HTR-8/SVneo (cell line): Measurements from ENCODE around the gene PGR.
"Not testable (repeated sequence)": the region's sequence is repeated elsewhere in the genome, so short reads cannot be mapped to it uniquely, and the experiment has no call there.

Experiments
- DNase-seq: peaks from one replicate; pipeline ENCODE4 v3.0.0; 2011; ENCODE audit warnings: low spot score, mixed read lengths; ENCODE audit not compliant: insufficient read length
- FAIRE-seq: peaks from 2 replicates; lab custom pipeline; 2011; peaks lifted over from hg19 to GRCh38; lab: Jason Lieb, UNC

Gene PGR

DNA sequence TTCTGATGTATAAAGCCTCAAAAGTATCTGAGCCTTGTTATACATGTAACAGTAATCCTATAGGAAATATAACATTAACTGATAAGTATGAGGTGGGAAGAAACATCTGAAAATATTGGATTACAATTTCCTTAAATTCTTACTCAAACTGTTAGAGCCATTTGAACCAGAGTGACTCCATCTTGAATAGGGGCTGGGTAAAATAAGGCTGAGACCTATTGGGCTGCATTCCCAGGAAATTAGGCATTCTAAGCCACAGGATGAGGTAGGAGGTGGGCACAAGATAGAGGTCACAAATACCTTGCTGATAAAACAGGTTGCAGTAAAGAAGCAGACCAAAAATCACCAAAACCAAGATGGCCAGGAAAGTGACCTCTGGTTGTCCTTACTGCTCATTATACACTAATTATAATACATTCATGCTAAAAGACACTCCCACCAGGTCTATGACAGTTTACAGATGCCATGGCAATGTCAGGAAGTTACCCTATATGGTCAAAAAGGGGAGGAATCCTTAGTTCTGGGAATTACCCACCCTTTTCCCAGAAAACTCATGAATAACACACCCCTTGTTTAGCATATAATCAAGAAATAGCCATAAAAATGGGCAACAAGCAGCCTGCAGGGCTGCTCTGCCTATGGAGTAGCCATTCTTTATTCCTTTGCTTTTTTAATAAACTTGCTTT lies 114.9 kb downstream of the PGR start:
- no peak for FAIRE-seq

DNA sequence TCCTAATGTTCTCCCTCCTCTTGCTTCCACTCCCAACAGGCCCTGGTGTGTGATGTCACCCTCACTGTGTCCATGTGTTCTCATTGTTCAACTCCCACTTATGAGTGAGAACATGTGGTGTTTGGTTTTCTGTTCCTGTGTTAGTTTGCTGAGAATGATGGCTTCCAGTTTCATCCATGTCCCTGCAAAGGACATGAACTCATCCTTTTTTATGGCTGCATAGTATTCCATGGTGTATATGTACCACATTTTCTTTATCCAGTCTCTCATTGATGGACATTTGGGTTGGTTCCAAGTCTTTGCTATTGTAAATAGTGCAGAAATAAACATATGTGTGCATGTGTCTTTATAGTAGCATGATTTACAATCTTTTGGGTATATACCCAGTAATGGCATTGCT lies 115.9 kb downstream of the PGR start:
- not testable (repeated sequence) for DNase-seq, FAIRE-seq

More for the DNA sequence above, 114.9 kb downstream of the PGR start:
- no peak for DNase-seq

DNA sequence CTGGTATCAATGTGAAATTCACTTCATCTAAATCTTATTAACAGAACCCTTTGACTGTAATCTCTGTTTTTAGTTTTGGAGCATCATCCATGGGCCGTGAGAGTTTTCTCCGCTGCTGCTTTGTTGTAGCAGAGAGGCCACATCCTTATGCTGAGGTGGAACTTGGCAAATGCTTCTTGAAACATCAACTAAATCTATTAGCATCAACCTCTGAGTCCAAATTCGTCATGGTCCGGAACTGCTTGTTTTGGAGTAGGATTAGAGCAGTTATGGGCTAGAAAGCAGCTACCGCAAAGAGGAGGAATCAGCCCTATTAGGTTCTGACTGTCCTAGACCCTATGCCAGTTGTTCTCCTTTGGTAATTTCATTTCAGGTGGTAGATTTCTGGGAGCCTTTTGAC lies 117.7 kb downstream of the PGR start:
- FAIRE-seq (no peak), DNase-seq (no peak)

DNA sequence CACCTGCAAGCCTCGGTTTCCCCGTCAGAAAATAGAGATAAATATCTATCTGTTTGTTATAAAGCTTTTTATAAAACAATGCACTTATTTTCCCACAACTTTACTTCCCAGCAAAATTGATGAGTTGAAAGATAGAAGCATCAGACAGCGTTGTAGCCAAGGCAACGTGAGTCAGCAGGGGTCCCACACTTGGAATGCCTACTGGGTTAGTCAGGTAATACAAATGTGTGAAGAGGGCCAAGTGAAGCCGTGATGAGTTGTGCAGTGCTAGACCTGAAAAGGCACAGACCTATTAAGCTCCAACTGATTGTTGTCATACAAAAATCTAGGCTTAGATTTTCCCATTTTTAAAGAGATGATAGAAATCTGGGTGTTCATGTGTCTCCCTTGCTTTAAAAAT lies 118.7 kb downstream of the PGR start:
- DNase-seq (peak; percentile 11), FAIRE-seq (no peak)

DNA sequence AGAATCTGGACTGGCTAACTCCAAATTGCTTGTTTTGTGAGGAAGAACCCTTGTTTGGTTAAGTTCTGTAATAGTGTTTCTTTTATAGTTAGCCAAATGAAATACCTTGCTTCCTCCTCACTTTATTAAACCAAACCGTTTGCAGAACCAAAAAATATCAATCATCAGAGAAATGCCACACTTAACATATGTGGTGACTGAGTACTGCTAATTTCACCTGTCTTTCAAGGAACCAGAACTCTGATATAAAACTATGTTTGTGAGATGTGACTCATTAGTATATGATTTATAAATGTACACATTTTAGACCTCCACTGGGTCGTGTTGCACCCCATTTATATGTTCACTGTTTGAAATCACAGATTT lies 119.9 kb downstream of the PGR start:
- FAIRE-seq: no peak
- no peak for DNase-seq

DNA sequence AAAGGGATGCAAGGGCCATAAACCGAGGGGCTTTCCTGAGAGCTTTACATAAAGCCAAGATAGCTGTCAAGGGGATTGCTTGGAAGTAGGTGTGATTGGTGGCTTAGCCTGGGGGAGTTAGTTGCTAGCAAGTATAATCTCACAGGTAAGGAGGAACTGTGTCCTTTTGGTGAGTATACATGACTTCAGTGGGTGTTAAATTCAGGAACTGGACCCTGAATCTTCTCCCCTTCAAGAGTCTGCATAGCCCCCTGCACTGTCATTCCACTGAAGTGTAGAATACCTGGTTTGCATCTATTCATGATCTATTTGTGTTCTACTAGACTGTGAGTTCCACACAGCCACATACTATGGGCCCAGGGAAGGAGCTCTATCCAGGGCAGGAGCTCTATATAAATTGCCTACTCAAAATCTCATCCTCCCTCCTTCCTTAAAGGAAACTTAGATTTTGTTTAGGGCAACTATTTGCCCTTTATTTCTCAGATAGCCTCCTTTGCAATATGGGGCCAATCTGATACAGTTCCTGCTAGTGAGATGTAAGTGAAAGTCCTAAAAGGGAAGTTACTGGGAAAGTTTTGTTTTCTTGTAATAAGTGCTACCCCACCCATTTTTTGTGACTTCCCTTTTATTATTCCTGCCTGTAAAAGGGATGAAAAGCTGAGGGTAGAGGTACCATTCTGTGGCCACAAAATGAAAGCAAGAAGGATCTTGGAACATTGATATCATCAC lies 120.5 kb downstream of the PGR start:
- DNase-seq: no peak
- no peak for FAIRE-seq

DNA sequence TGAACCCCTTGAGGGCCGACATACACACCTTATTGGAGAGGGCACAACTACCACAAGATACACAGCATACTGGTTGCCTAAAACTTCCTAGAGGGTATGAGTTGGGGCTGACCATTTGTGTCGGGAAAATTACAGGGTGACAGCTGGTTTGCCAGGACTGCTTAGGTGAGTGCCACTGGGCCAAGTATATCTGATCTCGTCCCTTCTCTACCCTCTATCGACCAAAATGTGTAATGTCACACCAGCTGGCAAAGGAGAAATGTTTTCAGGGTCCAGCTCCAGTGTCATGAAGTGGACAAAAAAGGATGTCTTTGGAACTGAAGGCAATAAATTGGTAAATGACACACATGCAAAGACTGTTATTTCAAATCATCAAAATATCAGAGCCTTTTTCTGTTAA lies 126.1 kb downstream of the PGR start:
- DNase-seq: no peak
- FAIRE-seq: peak; percentile 66

DNA sequence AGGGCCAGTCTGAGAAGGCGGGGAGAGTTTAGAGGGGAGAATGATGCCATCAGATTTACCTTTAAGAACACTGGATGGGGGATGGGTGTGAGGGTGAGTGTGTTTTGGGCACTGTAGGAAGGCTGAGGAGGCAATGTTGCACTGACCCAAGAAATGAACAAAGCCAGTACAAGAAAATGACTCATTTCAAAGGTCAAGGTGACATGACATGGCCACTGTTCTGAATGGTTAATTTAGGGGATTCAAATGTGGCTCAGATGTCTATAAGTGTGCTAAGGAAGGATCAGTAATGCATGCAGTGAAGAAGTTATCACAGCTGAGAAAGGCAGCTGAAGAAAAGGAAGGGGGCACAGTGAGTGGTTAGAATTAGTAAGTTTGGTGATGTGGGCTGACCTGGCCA lies 129.9 kb downstream of the PGR start:
- FAIRE-seq (no peak), DNase-seq (no peak)

DNA sequence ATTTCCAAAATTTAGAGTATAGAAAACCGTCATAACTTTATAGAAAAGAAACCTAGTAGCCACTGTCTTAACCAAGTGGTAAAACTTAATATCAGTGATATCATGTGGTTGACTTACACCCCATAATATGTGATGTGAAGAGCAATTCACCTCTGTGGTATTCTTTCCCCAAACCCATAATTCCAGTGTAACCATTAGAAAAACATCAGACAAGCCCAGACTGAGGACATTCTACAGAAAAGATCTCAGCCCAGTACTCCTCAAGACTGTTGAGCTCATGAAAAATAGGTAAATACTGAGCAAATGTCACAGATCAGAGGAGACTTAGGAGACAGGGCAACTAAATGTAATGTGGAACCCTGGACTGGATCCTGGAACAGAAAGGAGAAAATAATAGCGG lies 134.6 kb downstream of the PGR start:
- FAIRE-seq: no peak
- no peak for DNase-seq

DNA sequence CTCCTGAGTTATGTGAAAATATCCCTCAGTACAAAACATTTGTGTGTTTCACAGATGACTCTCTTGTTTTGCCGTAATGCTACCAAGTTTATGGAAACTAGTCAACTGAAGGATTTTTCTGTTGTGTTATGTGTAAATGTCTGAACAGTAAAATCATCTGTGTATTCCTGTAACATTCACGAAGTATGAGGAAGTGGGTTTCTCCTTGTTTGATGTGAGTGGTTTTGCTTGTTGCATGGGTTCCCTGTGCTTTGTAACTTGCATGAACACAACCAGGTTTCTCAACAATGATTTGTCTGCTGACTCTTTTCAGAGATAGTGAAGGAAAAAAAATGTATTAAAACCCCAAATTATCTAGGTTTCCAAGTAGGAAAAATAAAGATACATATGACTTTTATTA lies 138.1 kb downstream of the PGR start:
- DNase-seq: no peak
- FAIRE-seq: no peak

DNA sequence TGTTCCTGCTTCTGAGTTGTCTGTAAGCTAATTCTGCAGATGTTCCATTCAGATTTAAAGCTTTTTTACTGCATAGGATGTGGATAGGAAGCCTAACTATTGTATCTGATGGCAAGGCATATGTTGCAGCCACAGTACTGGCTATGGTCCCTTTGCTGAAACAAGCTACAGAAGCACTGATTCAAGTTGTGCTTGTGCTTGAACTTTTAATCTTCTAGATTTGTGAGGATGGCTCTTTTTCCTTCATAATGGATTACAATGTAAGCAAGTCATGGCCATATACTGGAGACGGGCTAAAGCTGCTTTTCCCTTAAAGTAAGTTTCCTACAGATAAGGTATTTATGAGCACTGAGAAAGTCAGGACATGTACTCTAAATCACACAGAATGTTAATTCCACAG lies 138.7 kb downstream of the PGR start:
- no peak for DNase-seq
- FAIRE-seq: peak; percentile 72

DNA sequence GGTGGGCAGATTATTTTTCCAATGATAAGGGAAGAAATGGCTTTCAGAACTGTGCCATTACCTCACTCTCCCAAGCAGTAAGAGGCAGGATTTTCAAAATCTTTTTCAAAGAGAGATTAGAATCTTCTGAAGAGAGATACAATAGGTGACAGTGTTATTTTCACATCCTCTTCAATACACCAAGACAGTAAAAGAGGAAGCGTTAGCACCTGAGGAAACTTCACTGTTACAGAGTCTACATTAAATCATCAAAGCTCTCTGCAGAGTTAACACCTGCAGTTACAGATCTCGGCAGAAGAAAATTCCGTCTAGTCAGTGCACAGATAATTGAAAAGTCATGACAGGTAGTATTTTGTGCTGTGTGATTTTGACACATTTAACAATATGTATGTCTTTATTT lies 144.9 kb downstream of the PGR start:
- FAIRE-seq (no peak), DNase-seq (no peak)

DNA sequence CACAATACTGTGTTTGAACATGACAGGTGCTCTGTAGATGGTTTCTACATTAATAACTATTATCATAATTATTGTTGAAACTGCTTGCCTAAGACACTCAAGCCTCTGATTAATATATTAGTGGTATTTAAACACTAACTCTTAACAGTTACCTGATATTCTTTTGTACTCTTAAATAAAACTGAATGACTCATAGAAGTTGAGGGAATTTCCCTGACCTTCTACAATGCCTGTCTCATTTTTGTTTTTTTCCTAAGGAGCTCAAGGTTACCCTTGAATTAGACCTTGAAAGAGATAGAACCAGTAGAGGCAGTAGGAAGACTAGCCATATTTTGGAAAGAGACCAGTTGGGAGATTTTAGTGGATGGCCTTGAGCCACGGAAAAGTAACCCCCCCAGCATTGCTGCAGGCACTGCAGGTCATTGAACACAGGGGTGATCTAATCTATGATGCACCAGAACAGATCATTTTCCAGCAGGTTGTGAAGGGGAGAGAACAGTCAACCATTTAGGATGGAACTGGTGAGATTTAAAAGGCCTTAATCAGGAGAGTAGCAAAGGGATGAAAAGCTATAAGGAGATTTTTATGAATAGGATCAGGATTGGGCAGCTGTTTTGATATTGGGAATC lies 148.3 kb downstream of the PGR start:
- no peak for FAIRE-seq
- DNase-seq: no peak

DNA sequence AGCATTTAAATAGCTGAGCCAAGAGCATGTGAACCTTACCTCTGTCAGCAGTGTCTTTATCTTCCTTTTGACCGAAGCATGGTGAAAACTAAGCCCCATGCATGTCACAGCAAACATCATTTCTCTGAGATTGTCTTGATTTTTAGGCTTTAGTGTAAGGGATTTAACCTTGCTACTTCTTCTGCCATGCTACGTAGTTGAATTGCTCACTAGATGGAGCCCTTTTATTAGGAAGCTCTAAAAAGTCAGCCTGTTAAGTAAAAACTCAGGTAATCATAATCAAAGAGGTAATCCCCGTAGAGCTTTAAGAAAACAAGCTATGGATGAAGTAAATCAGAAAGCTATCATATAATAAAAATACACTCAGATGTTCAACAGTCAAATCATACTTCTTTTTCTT lies 149.5 kb downstream of the PGR start:
- DNase-seq (peak; percentile 22), FAIRE-seq (peak; percentile 64)
